Activated naive CD4-positive, alpha-beta T cell (primary cell): ENCODE data around the gene SMPDL3A.
"Not testable (repeated sequence)": the region's sequence is repeated elsewhere in the genome, so short reads cannot be mapped to it uniquely, and the experiment has no call there.

ENCODE experiments used
- DNase-seq, 4 experiments: peaks; one replicate each; lab custom pipeline; 2025; lab: John Stamatoyannopoulos, UW

SMPDL3A gene

GRCh38 chr6:122789182-122790027 lies at the start of gene SMPDL3A:
Gene SMPDL3A, plus strand, starts transcription at chr6:122789258. Its CDS starts 89 bp downstream, at chr6:122789347.
- DNase-seq = no peak

- no peak for DNase-seq
Observed at GRCh38 chr6:122740091-122740490, 49.0 kb upstream of the SMPDL3A start.

GRCh38 chr6:122740936-122741335 lies 48.1 kb upstream of the SMPDL3A start:
- DNase-seq = no peak

- DNase-seq = not testable (repeated sequence)
Observed at GRCh38 chr6:122744247-122744646, 44.8 kb upstream of the SMPDL3A start.

- DNase-seq = not testable (repeated sequence)
Observed at GRCh38 chr6:122744856-122745255, 44.2 kb upstream of the SMPDL3A start.

GRCh38 chr6:122746688-122747087 lies 42.4 kb upstream of the SMPDL3A start:
- DNase-seq = no peak

- no peak for DNase-seq
Observed at GRCh38 chr6:122747573-122747972, 41.5 kb upstream of the SMPDL3A start.

GRCh38 chr6:122748945-122749344 lies 40.1 kb upstream of the SMPDL3A start:
- not testable (repeated sequence) for DNase-seq

GRCh38 chr6:122749451-122750050 lies 39.5 kb upstream of the SMPDL3A start:
- DNase-seq = no peak

GRCh38 chr6:122751326-122751725 lies 37.7 kb upstream of the SMPDL3A start:
- DNase-seq = no peak

- no peak for DNase-seq
Observed at GRCh38 chr6:122752459-122752858, 36.6 kb upstream of the SMPDL3A start.

GRCh38 chr6:122753000-122753687 lies 35.9 kb upstream of the SMPDL3A start:
- DNase-seq = no peak

GRCh38 chr6:122753688-122754056 lies 35.4 kb upstream of the SMPDL3A start:
- DNase-seq = no peak

- no peak for DNase-seq
Observed at GRCh38 chr6:122754191-122754731, 34.8 kb upstream of the SMPDL3A start.

GRCh38 chr6:122755901-122756300 lies 33.2 kb upstream of the SMPDL3A start:
- DNase-seq = no peak

GRCh38 chr6:122758927-122759334 lies 30.1 kb upstream of the SMPDL3A start:
- DNase-seq = no peak

GRCh38 chr6:122760330-122760729 lies 28.7 kb upstream of the SMPDL3A start:
- DNase-seq = no peak

- no peak for DNase-seq
Observed at GRCh38 chr6:122766256-122766655, 22.8 kb upstream of the SMPDL3A start.

GRCh38 chr6:122770835-122771601 lies 18.0 kb upstream of the SMPDL3A start:
- no peak for DNase-seq

GRCh38 chr6:122772724-122773415 lies 16.2 kb upstream of the SMPDL3A start:
- DNase-seq = no peak

- DNase-seq = no peak
Observed at GRCh38 chr6:122775975-122776374, 13.1 kb upstream of the SMPDL3A start.
